COR-L47 (cell line): Measurements from ENCODE around the gene C6orf58.
"Not testable (repeated sequence)": the region's sequence is repeated elsewhere in the genome, so short reads cannot be mapped to it uniquely, and the experiment has no call there.

Experiments
- DNase-seq: peaks from one replicate; lab custom pipeline; 2025; lab: John Stamatoyannopoulos, UW

The C6orf58 gene

GRCh38 chr6:127592964-127593363 lies 16.0 kb downstream of the C6orf58 start:
- DNase-seq: no peak

GRCh38 chr6:127593456-127593855 lies 16.5 kb downstream of the C6orf58 start:
- not testable (repeated sequence) for DNase-seq

DNA sequence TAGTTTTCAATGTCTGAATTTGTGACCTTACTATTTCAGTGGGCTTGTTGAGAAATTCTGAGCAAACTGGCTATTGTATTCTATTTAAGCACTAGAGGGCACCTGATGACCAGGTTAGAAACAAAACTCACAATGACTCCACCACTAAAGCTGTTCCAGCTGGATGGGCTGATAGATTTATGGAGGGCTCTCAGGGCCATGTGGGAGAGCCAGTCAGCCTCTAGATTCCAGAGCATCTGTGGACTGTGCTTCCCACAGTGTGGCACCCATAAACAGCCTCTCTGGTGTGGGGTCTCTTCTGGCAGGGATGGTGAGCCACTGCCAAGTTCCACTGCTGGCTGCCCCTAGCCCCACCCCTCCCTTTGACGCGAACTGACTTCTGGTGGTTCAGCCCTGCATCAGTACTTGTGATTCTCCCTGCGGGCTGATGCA lies 29.2 kb downstream of the C6orf58 start:
- peak; percentile 7 for DNase-seq

DNA sequence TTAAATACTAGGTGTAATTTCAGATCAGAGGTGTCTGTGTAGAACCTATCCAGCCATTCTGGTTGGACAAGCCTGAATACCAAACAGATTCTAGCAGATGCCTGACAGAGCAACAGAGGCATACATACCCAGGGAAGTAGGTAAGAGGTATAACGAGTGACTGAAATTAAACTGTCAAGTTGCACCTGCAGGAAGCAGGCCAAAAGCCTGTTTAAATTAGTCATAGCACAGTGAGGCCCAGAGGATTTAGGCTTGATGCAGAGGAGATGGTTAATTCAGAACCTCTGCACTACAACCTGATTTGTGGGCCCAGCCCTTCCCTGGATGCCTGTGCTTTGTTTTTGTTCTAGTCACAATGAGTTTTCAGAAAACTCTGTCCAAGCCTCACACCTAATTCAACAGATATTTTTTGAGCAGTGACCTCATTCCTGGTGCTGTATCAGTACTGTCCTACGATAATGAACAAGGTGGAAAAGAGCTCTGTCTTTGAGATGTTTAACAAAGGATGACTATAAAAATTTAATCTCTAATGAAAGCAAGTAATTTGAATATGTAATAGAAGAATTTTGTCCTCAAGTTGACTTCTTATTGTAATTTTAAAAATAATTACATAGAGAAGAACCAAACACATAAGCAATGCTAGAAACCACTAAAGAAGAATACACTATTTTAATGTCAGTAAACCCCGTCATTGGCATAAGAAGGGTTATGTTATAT lies 31.7 kb downstream of the C6orf58 start:
- DNase-seq: no peak

- no peak for DNase-seq
Observed at GRCh38 chr6:127618729-127619128, 41.8 kb downstream of the C6orf58 start.

GRCh38 chr6:127630800-127631199 lies 53.8 kb downstream of the C6orf58 start:
- DNase-seq: no peak

- DNase-seq: no peak
Observed at GRCh38 chr6:127634178-127634577, 57.2 kb downstream of the C6orf58 start.

DNA sequence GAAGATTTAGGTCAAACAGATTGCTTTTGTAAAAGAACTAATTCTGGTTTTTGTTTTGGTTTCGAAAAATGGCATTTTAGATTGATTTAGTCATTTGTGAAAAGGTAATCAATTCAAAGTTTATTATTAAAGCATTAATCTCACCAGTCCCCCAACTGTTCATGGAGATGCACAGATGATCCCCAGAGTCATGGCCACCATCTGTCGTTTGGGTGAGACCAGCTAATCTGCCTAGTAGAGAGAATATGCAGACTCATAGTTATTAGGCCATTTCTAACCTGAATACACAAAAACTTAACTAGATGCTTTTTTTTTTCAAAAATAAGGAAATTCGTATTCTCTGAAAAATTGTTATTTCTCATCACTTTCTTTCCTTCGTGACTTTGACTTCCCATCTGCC lies 58.1 kb downstream of the C6orf58 start:
- DNase-seq: no peak

DNA sequence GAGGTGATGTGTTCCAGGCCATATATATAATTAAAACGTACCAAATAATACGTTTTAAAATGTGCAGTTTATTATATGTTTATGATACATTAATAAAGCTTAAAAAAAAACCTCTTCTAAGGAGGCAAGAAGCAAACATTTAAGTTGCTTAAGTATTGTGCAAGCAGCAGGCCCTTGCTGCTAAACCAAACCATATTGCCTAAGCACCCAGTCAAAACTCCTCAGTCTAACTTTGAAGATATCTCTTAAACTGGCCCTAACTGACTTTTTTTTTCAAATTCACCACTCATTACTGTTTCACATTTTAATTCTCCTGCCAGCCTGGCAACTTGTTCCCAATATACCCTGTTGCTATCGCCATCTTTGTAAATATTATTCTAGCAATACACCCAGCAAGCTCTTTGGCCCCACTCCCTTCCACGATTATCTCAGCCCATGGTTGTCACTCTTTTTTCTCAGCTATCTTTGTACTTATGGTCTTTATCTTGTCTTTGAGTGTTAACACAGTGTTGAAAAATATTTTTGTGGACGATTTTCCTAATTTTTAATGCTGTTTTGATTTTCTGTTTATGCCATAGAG lies 60.9 kb downstream of the C6orf58 start:
- DNase-seq: no peak
